SK-N-MC (cell line): ENCODE measurements around the gene JSRP1.

Experiments
- EZH2 ChIP-seq: fragments of 200-600 bp; sonication (generic); IDR thresholded peaks from one replicate; pipeline ENCODE4 v1.6.1; 2017; ENCODE audit warnings: antibody characterized with exemption
- FOXP2 ChIP-seq: optimal IDR thresholded peaks from 2 replicates; pipeline ENCODE3; 2011; ENCODE audit warnings: mild to moderate bottlenecking, moderate library complexity; ENCODE audit not compliant: insufficient read depth; ENCODE audit errors: extremely low read length, control extremely low read depth
- POLR2AphosphoS5 ChIP-seq: IDR thresholded peaks from 2 replicates; pipeline ENCODE4 v1.6.1; 2012; ENCODE audit warnings: mild to moderate bottlenecking, low read depth, low read length, borderline replicate concordance

DNA sequence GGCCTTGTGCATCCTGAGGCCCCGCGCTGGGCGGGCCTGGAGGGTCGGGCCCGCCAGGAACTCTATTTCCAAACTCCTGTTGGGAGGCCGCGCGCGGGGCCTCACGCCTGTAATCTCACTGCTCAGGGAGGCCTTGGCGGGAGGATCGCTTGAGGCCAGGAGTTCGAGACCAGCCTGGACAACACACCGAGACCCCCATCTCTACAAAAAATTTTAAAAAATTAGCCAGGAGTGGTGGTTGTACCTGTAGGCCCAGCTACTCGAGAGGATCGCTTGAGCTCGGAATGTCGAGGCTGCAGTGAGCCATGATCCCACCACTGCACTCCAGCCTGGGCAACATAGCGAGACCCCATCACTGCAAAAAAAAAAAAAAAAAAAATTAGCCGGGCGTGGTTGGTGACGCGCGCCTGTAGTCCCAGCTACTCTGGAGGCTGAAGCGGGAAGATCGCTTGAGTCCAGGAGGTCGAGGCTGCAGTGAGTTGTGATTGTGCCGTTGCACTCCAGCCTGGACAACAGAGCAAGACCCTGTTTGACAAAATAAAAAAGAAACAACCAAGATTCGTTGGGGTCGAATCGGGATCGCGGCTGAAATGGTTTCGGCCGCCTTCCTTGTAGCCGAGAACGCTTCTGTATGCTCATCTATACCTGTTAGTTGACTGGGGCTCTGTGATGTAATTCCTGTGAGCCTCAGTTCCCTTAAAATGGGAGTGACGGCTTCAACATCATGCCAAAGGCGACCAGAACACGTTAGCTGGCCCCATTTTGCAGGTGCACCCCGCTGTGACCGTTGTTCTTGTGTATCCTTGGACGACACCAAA is 19.0 kb downstream of the JSRP1 start:
- TF ChIP-seq EZH2 = no peak
- TF ChIP-seq POLR2AphosphoS5 = no peak
- no peak for TF ChIP-seq FOXP2
